NCI-H526 treated with DMSO at 0.1 percent for 48 hours (cell line): ENCODE measurements around the gene DUSP16.
"Not testable (repeated sequence)": the region's sequence is repeated elsewhere in the genome, so short reads cannot be mapped to it uniquely, and the experiment has no call there.

Experiments
- DNase-seq: peaks from one replicate; lab custom pipeline; 2025; lab: John Stamatoyannopoulos, UW

The DUSP16 gene

DNA sequence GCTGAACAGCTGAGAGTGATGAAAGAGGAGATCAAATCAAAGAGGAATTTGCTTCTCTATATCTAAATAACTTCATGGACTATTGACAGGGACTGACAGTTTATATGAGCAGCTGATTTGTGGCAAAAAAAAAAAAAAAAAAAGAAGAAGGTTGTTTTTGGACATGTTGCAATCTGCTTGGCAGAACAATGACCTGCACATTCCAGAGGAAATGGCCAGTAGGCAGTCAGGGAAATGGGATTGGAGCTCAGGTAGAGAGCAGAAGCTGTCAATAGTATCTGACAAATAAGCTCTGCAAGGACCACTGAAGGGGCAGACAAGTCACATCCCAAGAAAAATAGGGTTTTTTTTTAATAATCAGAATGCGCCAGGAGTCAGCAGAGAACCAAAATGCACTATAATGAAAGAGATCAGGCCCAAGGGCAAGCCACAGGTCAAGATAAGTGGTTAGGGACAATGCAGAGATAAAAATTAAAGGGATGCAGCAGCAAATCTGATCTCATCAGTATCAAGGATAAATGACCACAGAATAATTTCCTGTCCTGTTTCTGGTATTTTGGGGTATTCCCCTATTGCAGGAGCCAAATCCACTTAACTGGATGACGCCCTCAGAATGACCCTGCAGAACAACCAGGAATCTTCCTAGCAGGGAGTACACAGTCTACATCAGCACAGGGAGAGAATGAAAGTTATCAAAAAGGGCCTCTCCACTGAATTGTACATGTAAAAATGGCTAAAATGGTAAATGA lies 22.6 kb upstream of the DUSP16 start:
- no peak for DNase-seq

DNA sequence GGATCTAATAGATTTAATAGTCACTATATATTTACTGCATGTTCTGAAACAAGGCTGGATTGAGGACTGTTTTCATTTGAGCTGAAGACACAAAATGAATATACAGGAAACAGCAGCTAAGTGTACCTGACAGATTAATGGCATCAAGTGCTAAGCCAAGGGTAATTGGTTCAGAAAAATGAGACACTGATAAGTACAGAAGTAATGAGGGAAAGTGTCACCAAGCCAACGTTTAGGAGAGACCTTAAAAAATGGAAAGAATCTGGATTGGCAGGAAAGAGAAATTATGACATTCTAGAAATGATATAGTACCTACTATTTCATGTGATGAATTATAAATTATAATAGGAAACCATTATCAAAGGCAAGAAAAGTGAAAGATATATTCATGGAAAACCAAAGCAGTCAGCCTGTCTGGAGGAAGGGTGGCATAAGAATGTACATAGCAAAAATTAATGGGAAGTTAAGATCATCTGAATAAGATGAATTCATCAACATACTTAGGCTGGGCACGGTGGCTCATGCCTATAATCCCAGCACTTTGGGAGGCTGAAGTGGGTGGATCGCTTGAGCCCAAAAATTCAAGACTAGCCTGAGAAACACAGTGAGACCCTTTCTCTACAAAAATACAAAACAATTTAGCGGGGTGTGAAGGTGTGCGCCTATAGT lies 21.0 kb upstream of the DUSP16 start:
- no peak for DNase-seq

DNA sequence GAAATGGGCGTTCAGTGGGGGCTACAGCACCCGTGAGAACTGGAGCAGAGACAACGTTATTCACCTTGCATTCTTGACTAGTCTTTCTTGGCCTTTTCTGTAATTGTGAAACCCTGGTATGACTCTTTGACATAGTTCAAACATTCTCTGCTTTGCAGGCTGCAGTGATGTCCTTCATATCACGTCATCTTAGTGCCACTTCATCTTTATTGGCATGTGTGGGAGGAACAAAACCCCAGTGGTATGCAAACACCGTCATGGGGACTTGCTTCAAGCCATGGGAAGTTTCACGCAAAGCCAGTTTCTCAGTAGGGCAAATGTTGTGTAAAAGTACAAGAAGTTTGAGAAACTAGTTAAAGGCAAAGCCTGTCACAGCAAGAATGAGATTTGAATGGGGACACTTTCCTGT lies 20.2 kb upstream of the DUSP16 start:
- no peak for DNase-seq

DNA sequence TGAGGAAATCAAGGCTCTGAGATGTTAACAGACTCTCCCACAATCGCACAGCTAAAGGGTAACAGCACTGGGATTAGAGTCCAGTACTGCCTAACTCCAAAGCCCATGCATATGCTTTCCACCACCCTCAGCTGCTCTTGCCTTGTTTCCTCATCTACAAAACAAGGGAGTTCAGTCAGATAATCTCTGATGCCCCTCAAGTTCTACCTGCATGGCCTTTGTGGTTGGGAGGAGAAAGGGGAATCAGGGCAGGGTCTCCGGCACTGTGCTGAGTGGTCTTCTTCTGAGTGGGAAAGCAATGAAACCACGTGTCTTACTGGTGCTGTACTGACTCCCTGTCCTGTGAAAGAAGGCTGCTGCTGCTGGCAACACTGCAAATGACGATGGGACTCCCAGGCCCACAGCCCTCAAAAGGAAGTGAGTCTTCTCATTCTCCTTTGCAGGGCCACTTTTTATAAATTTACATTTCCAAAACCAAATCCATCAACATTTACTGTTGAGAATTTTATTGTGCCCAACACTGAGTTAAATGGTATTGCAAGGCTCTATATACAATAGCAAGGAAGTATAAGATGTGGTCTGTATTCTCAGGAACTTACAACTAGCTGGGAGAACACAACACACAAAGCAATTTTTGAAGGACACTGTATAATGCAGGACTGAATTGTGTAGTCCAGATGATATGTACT lies 19.7 kb upstream of the DUSP16 start:
- no peak for DNase-seq

DNA sequence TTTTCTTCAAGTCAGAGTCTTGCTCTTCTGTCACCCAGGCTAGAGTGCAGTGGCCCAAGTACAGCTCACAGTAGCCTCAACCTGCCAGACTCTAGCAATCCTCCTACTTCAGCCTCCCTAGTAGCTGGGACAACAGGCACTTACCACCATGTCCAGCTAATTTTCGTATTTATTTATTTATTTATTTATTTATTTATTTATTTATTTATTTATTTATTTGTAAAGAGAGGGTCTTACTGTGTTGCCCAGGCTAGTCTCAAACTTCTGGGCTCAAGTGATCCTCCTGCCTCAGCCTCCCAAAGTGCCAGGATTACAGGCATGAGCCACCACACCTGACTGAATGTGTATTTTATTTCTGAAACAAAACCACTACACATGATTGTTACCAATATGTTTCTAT lies 18.1 kb upstream of the DUSP16 start:
- not testable (repeated sequence) for DNase-seq

DNA sequence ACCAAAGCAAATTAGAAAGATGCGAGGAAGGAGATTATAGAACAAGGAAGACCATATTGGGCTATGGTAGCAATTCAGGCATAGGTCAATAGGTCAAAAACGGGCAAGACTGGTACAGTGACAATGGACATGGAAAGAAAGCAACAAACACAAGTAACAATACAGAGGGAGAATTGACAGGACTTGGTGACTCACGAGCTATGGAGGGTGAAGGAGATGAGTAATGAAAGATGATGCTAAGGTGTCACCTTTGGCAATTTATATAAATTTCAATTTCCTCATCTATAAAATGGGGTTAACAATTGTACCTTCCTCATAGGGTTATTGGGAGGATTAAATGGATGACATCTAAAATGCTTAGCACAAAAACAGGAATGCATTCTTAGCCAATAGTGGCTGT lies 15.1 kb upstream of the DUSP16 start:
- DNase-seq: no peak

DNA sequence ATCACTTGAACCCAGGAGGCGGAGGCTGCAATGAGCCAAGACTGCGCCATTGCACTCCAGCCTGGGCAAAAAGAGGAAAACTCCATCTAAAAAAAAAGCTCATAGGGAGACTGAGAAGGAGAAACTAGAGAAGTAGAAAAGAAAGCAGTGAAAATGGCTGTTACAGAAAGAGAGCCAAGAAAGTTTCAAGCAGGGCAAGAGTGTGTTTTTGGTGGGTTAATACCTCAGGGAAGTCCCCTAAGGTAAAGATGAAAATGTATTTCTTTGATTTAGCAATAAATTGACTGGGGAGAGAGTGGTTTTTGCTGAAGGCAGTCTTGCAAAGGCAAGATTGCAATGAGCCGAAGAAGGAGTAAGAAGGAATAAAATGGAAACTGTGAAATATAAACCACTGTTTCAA lies 10.0 kb upstream of the DUSP16 start:
- no peak for DNase-seq

DNA sequence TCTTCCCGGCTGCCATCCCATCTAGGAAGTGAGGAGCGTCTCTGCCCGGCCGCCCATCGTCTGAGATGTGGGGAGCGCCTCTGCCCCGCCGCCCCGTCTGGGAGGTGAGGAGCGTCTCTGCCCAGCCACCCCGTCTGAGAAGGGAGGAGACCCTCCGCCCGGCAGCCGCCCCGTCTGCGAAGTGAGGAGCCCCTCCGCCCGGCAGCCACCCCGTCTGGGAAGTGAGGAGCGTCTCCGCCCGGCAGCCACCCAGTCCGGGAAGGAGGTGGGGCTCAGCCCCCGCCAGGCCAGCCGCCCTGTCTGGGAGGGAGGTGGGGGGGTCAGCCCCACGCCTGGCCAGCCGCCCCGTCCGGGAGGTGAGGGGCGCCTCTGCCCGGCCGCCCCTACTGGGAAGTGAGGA lies 3.3 kb upstream of the DUSP16 start:
- not testable (repeated sequence) for DNase-seq

DNA sequence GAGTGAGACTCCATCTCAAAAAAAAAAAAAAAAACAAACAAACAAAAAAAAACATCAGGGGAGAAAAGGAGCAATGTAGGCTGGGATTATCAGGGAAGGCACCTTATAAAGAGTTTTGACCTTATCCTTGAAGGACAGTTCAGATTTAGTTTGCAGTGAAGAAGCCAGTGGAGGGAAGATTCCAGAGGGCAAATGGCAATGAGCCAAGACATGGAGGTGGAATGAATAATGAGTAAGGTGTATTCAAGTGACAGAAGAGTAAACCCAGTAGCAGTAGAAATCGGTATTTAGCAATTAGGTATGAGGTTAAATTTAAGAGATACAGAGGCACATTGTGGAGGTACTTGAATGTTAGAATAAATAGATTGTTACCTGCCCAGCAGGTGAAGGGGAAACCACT lies 2.2 kb upstream of the DUSP16 start:
- DNase-seq: no peak

DNA sequence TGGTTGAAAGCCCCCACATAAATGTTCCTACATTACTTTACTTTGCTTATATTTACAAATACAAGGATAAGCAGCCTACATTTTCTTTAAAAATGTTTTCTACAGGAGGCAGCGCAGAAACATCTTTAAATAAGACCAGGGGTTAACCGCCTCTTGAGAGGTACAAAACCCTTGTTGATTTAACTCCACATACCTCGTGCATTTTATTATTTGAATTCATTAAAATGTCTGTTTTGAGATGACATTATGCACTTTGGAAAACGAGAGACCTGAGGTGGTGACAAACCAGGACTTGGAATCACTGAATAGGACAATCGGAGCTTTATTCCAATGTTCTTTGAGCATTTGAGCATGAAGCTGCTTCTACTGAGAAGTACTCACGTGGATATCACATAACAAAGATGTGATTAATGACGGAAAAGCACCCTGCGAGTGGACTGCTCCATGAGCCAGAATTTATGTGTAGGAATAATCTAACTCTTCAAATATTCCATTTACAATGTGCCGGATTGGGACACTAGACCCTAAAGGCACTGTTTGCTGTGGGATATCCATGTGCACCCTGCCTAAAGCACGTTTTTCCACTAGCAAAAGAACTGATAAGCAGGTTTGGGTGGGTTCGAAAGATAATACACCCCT lies 746 bp upstream of the DUSP16 start:
- DNase-seq: peak; percentile 14

DNA sequence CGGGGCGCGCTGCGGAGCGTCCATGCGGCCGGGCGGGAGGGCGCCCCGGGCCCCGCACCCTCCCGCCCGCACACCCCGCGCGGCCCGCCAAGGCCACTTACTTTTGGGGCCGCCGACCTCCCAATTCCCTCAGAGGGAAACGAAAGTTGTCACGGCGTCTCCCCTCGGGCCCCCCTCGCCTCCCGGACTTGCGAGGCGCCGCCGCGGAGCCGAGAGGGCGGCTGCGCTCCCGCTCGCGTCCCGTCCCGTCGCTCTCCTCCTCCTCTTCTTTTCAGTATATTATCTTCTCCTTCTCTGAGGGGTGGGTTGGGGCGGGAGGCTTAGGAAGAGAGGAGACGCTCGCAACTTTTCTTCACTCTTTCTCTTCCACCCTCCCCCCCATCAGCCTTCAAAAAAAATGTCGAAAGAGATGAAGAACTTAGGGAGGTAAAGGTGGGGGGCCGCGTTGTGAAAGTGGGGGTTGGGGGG lies 613 bp downstream of the DUSP16 start:
- no peak for DNase-seq

DNA sequence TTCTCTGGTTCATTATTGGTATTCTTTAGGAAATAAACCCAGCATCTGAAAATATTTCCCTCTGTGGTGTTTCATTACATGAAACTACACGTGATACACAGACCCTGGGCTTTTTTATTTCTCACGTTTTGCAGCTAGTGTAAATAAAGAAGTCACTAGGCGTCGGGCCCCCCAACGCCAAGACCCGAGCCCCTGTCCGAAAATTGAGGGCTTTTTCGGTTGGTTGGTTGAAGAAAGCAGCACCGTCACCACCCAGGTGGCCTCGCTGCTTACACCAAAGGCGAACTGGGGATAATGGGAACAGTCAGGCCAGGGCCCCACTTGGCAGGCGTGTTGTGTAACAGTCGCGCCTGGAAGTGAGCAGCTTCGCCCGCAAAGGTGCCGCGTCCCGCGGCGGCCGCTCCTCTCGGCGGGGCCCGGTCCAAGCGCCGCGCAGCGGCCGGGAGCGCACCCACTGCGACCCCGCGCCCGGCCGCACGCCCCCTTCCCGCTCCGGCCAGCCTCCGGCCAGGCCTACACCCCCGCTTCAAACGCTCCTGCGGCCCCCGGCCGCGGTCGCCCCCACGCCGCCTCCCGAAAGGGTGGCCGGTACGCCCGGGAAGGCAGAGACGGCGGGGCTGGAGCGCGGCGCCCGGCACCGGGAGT lies 1.2 kb downstream of the DUSP16 start:
- DNase-seq: peak; percentile 39

DNA sequence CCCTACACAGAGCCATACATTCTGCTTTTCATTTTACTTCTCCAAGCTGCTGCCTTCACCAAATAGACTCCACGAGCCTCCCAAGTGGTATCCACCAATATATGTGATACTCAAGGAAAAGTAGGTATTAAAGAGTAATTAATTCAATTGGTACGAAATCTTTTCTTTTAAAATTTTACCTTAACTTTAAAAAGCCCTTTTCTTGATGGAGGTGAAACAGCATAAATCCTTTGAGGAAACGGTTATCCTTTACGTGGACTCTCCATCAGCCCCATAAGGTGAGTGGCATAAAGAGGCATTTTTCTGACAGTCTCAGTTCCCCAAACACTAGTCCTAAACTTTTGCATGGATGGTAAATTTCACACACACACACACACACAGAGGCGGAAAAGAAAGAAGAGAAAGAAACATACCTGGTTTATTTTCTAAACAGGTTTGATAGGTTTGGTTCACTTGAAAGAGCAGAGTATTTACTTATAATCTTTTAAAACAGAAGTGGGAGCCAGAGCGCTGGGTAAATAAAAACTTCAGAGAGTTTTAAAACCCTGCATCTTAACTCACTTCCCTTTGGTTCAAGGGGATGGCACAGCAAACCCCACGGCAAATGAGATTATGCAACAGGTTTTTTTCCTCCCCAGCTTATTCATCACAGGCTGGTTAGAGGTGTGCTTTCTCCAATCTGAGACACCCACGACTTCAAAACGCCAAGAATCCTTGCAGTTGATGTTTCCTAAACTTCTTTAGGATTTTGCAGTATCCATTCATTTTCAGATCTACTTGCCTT lies 1.9 kb downstream of the DUSP16 start:
- DNase-seq: peak; percentile 33

DNA sequence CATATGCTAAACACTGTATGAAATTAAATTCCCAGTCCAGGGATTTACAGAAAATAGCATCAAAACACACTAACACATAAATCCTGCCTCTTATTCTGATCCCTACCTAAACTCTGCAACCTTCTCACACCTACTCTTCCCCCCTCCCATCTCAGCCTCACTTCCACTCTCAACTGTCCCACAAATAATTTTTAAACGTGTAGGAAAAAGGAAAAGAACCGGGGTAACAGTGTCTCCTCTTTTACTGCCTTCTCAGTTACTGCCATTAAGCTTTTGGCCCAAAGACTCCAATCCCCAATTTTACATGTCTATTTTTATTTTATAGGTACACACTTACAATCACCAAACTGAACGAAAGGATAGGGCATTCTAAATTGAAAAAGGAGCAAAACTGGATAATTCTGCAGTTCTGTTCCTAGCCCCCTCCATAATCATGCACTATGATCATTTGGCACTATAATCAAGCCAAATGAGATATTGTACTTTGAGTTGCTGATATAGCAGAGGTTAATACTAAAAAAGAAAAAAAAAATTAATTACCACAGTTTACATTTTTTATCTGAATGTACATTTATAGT lies 2.9 kb downstream of the DUSP16 start:
- no peak for DNase-seq

DNA sequence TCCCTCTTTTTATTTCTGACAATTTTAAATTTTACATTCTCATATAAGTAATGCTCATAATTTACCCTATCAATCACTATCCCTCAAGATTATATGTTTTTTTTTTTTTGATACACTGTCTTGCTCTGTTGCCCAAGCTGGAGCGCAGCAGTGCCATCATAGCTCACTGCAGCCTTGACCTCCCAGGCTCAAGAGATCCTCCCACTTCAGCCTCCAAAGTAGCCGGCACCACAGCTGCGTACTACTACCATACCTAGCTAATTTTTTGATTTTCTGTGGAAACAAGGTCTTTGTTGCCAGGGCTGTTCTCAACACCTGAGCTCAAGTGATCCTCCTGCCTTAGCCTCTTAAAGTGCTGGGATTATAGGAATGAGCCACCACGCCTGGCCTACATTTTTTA lies 4.4 kb downstream of the DUSP16 start:
- no peak for DNase-seq

DNA sequence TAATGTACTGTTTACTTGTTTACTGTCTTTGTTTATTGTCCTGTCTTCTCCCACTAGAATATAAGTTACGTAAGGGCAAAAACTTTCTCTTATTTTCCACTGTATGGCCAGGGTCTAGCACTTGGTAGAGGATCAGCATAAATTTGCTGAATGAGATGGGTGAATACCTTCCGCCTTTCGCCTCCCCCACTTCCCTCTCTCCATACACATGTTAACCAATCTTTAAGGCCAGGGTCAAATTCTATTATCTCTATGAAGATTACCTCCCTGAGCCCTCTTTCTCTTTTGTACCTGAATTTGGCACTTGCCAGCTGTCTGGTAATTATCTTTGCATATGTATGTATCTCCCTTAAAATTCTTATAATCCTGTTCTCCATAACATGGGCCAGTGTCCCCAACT lies 4.9 kb downstream of the DUSP16 start:
- no peak for DNase-seq

DNA sequence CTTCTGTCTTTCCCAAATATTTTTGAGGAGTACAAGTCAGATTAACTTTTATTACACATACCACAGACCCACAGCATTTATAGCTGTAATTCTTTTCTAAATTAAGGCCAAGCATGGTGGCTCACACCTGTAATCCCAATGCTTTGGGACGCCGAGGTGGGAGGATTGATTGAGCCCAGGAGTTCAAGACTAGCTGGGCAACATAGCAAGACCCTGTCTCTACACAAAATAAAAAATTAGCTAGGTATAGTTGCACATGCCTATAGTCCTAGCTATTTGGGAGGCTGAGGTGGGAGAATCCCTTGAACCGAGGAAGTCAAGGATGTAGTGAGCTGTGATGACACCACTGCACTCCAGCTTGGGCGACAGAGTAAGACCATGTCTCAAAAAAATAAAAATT lies 7.0 kb downstream of the DUSP16 start:
- DNase-seq: no peak

DNA sequence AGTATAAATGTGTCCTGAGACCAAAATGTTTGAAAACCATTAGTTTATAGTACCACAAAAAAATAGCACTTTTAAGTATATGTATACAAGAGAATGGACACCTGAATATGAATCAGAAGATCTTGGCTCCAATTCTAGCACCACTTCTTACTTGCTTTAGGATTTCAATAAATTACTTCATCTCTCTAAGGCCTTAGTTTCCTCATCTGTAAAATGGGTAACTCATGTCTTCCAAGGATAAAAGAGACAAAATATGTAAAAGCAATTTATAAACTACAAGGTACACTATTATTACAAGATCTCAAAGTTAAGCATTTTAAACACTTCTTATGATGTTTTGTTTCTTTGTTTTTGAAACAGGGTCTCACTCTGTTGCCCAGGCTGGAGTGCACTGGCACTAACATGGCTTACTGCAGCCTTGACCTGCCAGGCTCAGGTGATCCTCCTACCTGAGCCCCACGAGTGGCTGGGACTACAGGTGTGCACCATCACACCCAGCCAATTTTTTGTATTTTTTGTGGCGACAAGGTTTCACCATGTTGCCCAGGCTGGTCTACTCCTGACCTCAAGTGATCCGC lies 9.4 kb downstream of the DUSP16 start:
- DNase-seq: no peak

DNA sequence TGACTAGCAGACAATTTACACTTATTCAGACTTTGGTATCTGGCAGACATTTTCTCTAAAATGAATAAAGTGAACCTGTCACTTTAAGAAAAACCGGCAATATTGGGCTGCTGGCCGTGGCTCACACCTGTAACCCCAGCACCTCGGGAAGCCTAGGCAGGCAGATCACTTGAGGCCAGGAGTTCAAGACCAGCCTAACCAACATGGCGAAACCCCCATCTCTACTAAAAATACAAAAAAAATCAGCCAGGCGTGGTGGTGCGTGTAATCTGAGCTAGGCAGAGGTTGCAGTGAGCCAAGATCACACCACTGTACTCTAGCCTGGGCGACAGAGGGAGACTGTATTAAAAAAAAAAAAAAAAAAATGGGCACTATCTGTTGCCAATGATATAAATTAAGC lies 11.5 kb downstream of the DUSP16 start:
- DNase-seq: no peak

DNA sequence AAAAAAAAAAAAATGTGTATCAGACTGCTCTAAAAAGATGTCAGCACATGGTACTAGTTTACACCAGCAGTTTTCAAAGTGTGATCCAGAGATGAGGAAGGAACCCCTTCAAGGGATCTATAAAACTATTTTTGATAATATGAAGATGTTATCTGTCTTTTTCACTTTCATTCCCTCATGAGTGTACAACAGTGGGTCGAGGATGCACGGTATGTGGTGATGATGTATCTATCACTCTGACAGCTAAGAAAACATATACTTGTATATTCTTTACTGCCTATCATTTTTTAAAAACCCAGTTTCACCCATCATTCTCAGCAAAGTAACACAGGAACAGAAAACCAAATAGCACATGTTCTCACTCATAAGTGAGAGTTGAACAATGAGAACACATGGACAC lies 12.4 kb downstream of the DUSP16 start:
- DNase-seq: no peak

DNA sequence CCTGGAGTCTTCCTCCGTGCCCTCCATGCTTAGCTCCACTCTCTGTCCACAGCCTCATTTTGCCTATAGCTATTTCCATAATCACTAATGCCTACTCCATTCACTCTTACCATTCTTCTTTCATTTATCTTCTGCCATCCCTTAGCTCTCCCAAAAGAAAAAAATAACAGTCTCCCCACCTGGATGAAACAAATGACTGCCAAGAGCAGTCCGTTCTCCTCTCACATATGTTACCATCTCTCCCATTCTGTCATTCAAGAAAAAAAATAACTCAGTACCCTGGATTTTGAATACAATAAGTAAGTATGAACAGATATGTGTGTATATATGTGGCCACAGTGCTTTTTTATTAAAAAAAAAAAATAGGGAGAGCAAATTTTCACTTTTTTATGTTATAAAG lies 13.2 kb downstream of the DUSP16 start:
- no peak for DNase-seq
